ENCODE results near the gene PLPPR1. TPM values are rescaled to one million over a fixed set of nuclear protein-coding genes. Genes with fewer than 3 reads are reported as not detected.
"Not testable (repeated sequence)": the region's sequence is repeated elsewhere in the genome, so short reads cannot be mapped to it uniquely, and the experiment has no call there.

PLPPR1 gene
- total RNA-seq, 1 experiment from 2014 or later, result not detected

- in situ Hi-C loops (cut with HindIII; ENCODE audit: low pct_unique_long_range_greater_than_20kb, low sequenced_read_pairs), result no loop called here
- no peak for DNase-seq (ENCODE audit: low read depth)
Measured at GRCh38 chr9:101097210-101097609, 68.7 kb downstream of the PLPPR1 start.

- no peak for DNase-seq (ENCODE audit: low read depth)
- in situ Hi-C loops (cut with HindIII; ENCODE audit: low pct_unique_long_range_greater_than_20kb, low sequenced_read_pairs), result no loop called here
Measured at GRCh38 chr9:101098392-101098791, 69.9 kb downstream of the PLPPR1 start.

GRCh38 chr9:101114317-101114716 lies 85.8 kb downstream of the PLPPR1 start:
- DNase-seq (ENCODE audit: low read depth), result no peak
- in situ Hi-C loops (cut with HindIII; ENCODE audit: low pct_unique_long_range_greater_than_20kb, low sequenced_read_pairs), result no loop called here

GRCh38 chr9:101115102-101115501 lies 86.6 kb downstream of the PLPPR1 start:
- in situ Hi-C loops (cut with HindIII; ENCODE audit: low pct_unique_long_range_greater_than_20kb, low sequenced_read_pairs), result no loop called here
- no peak for DNase-seq (ENCODE audit: low read depth)

- DNase-seq (ENCODE audit: low read depth), result no peak
- in situ Hi-C loops (cut with HindIII; ENCODE audit: low pct_unique_long_range_greater_than_20kb, low sequenced_read_pairs), result no loop called here
Measured at GRCh38 chr9:101117161-101117560, 88.6 kb downstream of the PLPPR1 start.

GRCh38 chr9:101119206-101119819 lies 90.8 kb downstream of the PLPPR1 start:
- peak; percentile 18 for DNase-seq (ENCODE audit: low read depth)
- in situ Hi-C loops (cut with HindIII; ENCODE audit: low pct_unique_long_range_greater_than_20kb, low sequenced_read_pairs), result no loop called here

GRCh38 chr9:101121836-101122399 lies 93.4 kb downstream of the PLPPR1 start:
- in situ Hi-C loops (cut with HindIII; ENCODE audit: low pct_unique_long_range_greater_than_20kb, low sequenced_read_pairs), result no loop called here
- no peak for DNase-seq (ENCODE audit: low read depth)

GRCh38 chr9:101126556-101126955 lies 98.0 kb downstream of the PLPPR1 start:
- no peak for DNase-seq (ENCODE audit: low read depth)
- in situ Hi-C loops (cut with HindIII; ENCODE audit: low pct_unique_long_range_greater_than_20kb, low sequenced_read_pairs), result no loop called here

GRCh38 chr9:101127369-101127768 lies 98.8 kb downstream of the PLPPR1 start:
- in situ Hi-C loops (cut with HindIII; ENCODE audit: low pct_unique_long_range_greater_than_20kb, low sequenced_read_pairs), result not testable (repeated sequence)

GRCh38 chr9:101128623-101129022 lies 100.1 kb downstream of the PLPPR1 start:
- no peak for DNase-seq (ENCODE audit: low read depth)
- in situ Hi-C loops (cut with HindIII; ENCODE audit: low pct_unique_long_range_greater_than_20kb, low sequenced_read_pairs), result no loop called here

More at GRCh38 chr9:101127369-101127768, 98.8 kb downstream of the PLPPR1 start:
- DNase-seq (ENCODE audit: low read depth), result not testable (repeated sequence)

- in situ Hi-C loops (cut with HindIII; ENCODE audit: low pct_unique_long_range_greater_than_20kb, low sequenced_read_pairs), result no loop called here
- no peak for DNase-seq (ENCODE audit: low read depth)
Measured at GRCh38 chr9:101130054-101130453, 101.5 kb downstream of the PLPPR1 start.

- in situ Hi-C loops (cut with HindIII; ENCODE audit: low pct_unique_long_range_greater_than_20kb, low sequenced_read_pairs), result no loop called here
- DNase-seq (ENCODE audit: low read depth), result no peak
Measured at GRCh38 chr9:101131326-101131725, 102.8 kb downstream of the PLPPR1 start.

GRCh38 chr9:101132801-101133200 lies 104.3 kb downstream of the PLPPR1 start:
- in situ Hi-C loops (cut with HindIII; ENCODE audit: low pct_unique_long_range_greater_than_20kb, low sequenced_read_pairs), result no loop called here

GRCh38 chr9:101138509-101138908 lies 110.0 kb downstream of the PLPPR1 start:
- no peak for DNase-seq (ENCODE audit: low read depth)
- in situ Hi-C loops (cut with HindIII; ENCODE audit: low pct_unique_long_range_greater_than_20kb, low sequenced_read_pairs), result no loop called here

More at GRCh38 chr9:101132801-101133200, 104.3 kb downstream of the PLPPR1 start:
- no peak for DNase-seq (ENCODE audit: low read depth)

- DNase-seq (ENCODE audit: low read depth), result no peak
- in situ Hi-C loops (cut with HindIII; ENCODE audit: low pct_unique_long_range_greater_than_20kb, low sequenced_read_pairs), result no loop called here
Measured at GRCh38 chr9:101139082-101139481, 110.6 kb downstream of the PLPPR1 start.

GRCh38 chr9:101140764-101141163 lies 112.2 kb downstream of the PLPPR1 start:
- DNase-seq (ENCODE audit: low read depth), result no peak
- in situ Hi-C loops (cut with HindIII; ENCODE audit: low pct_unique_long_range_greater_than_20kb, low sequenced_read_pairs), result no loop called here

- DNase-seq (ENCODE audit: low read depth), result no peak
Measured at GRCh38 chr9:101146508-101146907, 118.0 kb downstream of the PLPPR1 start.

GRCh38 chr9:101148344-101148743 lies 119.8 kb downstream of the PLPPR1 start:
- DNase-seq (ENCODE audit: low read depth), result no peak
- in situ Hi-C loops (cut with HindIII; ENCODE audit: low pct_unique_long_range_greater_than_20kb, low sequenced_read_pairs), result no loop called here

More at GRCh38 chr9:101146508-101146907, 118.0 kb downstream of the PLPPR1 start:
- in situ Hi-C loops (cut with HindIII; ENCODE audit: low pct_unique_long_range_greater_than_20kb, low sequenced_read_pairs), result no loop called here

GRCh38 chr9:101158361-101158760 lies 129.8 kb downstream of the PLPPR1 start:
- in situ Hi-C loops (cut with HindIII; ENCODE audit: low pct_unique_long_range_greater_than_20kb, low sequenced_read_pairs), result no loop called here
- no peak for DNase-seq (ENCODE audit: low read depth)

GRCh38 chr9:101162231-101162630 lies 133.7 kb downstream of the PLPPR1 start:
- no peak for DNase-seq (ENCODE audit: low read depth)
- in situ Hi-C loops (cut with HindIII; ENCODE audit: low pct_unique_long_range_greater_than_20kb, low sequenced_read_pairs), result no loop called here

Data from Caki2 (cell line).